Measurements from ENCODE around the gene DNAAF6. TPM values are rescaled to one million over a fixed set of nuclear protein-coding genes. Genes with fewer than 3 reads are reported as not detected.
"Not testable (repeated sequence)": the region's sequence is repeated elsewhere in the genome, so short reads cannot be mapped to it uniquely, and the experiment has no call there.

DNAAF6 gene
- total RNA-seq (ENCODE audit: unreplicated experiment) = 1.2 TPM
- long read RNA-seq = 0 reads

DNA sequence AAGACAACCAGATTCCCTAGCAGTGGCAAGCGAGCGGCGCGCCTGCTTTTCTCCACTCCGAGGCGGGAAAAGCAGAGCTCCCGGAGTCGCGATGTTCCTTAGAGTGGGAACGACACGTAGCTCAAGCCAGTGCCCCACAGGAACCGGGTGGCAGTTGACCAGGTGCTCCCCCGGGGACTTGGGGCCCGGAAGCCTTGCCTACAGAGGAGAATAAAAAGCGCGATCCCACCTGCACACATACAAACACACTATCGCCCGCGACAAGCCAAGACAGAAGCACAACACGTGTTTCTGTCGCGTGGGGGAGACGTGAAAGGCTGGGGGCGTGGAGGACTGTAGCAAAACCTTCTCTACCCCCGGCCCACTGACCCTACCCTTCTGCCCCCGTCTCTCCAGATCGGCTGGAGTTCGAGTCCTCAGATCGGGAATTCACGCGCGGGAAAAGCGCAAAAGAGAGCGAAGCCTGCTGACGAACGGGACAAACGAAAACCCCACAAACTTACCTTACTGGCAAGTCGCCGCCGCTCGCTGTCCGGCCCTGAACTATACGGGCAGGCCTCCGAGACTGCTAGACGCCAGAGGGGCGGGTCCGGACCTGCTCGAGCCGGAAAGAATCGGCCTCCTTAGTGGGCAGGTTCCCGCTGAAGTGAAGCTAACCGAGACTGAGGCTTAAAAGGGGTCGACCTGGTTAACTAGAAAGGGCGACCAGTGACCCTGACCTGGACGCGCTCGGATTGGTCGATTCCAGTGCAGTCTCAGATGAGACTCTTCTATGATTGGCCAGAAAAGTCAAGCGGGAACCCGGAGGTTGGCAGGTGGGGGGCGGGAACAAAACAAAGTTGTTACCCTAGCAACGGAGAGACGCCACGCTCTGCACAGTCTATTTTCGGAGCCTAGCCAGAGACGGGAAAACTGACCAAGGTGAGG lies at the start of gene DNAAF6, which contains the start of gene NUP62CL:
DNAAF6 (plus strand) TSS at position 842 of the 927 bp plus-strand sequence. CDS start 6,265 bp downstream, outside the sequence.
NUP62CL (minus strand) TSS at position 664 of the 927 bp plus-strand sequence. CDS start 31,287 bp downstream, outside the sequence.
- Mint-ChIP-seq H3K36me3 (ENCODE audit: low read depth, unreplicated experiment) (no peaks in the 10 kb centered on the region), H3K27me3 (ENCODE audit: unreplicated experiment) (no peaks in the 10 kb centered on the region), H3K4me3 (ENCODE audit: unreplicated experiment) (peak within 1 kb of the TSS; percentile 91), H3K4me1 (ENCODE audit: unreplicated experiment) (peaks cover 4% of the 10 kb centered on the region), H3K9me3 (ENCODE audit: unreplicated experiment) (no peaks in the 10 kb centered on the region), H3K27ac (ENCODE audit: unreplicated experiment) (peak within 1 kb of the TSS; percentile 77)
- TF ChIP-seq, protein P1, sequence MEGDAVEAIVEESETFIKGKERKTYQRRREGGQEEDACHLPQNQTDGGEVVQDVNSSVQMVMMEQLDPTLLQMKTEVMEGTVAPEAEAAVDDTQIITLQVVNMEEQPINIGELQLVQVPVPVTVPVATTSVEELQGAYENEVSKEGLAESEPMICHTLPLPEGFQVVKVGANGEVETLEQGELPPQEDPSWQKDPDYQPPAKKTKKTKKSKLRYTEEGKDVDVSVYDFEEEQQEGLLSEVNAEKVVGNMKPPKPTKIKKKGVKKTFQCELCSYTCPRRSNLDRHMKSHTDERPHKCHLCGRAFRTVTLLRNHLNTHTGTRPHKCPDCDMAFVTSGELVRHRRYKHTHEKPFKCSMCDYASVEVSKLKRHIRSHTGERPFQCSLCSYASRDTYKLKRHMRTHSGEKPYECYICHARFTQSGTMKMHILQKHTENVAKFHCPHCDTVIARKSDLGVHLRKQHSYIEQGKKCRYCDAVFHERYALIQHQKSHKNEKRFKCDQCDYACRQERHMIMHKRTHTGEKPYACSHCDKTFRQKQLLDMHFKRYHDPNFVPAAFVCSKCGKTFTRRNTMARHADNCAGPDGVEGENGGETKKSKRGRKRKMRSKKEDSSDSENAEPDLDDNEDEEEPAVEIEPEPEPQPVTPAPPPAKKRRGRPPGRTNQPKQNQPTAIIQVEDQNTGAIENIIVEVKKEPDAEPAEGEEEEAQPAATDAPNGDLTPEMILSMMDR (IDR thresholded peaks at IDR 0.05; ENCODE audit: unreplicated experiment) = no peak
- peak; percentile 69 for DNase-seq (ENCODE audit: low spot score)

DNA sequence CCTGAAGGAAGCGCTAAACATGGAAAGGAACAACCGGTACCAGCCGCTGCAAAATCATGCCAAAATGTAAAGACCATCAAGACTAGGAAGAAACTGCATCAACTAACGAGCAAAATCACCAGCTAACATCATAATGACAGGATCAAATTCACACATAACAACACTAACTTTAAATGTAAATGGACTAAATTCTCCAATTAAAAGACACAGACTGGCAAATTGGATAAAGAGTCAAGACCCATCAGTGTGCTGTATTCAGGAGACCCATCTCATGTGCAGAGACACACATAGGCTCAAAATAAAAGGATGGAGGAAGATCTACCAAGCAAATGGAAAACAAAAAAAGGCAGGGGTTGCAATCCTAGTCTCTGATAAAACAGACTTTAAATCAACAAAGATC lies 48.8 kb upstream of the DNAAF6 start:
- not testable (repeated sequence) for H3K9me3 Mint-ChIP-seq (ENCODE audit: unreplicated experiment); H3K27me3 Mint-ChIP-seq (ENCODE audit: unreplicated experiment); DNase-seq (ENCODE audit: low spot score); H3K4me3 Mint-ChIP-seq (ENCODE audit: unreplicated experiment); H3K27ac Mint-ChIP-seq (ENCODE audit: unreplicated experiment); H3K36me3 Mint-ChIP-seq (ENCODE audit: low read depth, unreplicated experiment); H3K4me1 Mint-ChIP-seq (ENCODE audit: unreplicated experiment)

DNA sequence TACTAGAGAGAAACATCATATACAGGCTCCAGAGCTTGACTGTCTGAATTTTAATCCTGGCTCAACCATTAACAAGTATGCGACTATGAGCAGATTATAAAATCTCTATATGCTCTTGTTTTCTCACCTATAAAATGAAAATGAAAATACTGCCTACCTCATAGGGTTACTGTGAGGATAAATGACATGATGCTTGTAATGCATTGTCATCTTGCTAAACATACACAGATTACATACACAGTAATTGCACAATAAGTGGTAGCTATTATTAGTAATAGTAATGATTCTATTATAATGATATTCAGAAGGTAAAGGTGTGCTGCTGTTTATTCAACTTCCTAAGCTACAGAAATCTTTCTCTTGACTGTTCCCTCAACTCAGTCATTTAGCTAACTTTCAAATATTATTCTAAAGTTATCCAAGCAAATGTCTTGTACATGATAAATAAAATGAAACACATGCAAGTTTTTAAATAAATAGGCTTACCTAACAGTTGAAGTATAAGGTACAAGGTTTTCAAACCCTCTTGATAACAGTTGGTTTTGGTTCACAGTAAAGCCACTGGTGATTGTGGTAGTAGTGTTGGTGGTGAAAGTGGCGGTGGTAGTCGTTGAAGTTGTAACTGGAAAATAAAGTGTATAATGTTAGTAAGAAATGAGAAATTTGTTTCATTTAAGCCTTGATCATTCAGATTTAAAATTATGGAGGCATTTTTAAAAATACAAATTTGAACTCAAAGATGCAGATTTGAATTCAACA lies 39.1 kb upstream of the DNAAF6 start:
- Mint-ChIP-seq H3K9me3 (ENCODE audit: unreplicated experiment) (no peaks in the 10 kb centered on the region), H3K4me3 (ENCODE audit: unreplicated experiment) (no peak overlapping the region), H3K36me3 (ENCODE audit: low read depth, unreplicated experiment) (no peaks in the 10 kb centered on the region), H3K27me3 (ENCODE audit: unreplicated experiment) (peaks cover 1% of the 10 kb centered on the region), H3K4me1 (ENCODE audit: unreplicated experiment) (no peaks in the 10 kb centered on the region), H3K27ac (ENCODE audit: unreplicated experiment) (no peak overlapping the region)
- TF ChIP-seq, protein P1 (IDR thresholded peaks at IDR 0.05; ENCODE audit: unreplicated experiment) = no peak
- no peak for DNase-seq (ENCODE audit: low spot score)

DNA sequence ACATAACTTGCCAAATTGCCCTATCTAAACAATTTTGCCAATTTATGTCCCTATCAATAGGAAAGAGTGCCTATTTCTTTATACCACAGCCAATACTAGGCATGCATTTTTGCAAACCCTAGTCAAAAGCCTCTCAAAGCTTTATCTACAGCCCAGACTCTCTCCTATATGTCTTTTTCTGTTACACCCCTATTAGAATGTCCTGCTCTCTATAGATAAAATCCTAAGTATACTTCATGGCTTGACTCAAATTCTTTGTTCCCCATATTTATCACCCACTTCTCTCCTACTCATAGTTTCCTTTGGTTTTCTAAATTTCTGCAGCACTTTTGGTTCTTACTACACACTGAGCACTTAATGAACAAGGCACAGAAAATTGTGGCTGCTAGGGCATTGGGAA lies 38.2 kb upstream of the DNAAF6 start:
- H3K4me3 Mint-ChIP-seq (ENCODE audit: unreplicated experiment) = no peak overlapping the region
- no peaks in the 10 kb centered on the region for H3K36me3 Mint-ChIP-seq (ENCODE audit: low read depth, unreplicated experiment)
- no peaks in the 10 kb centered on the region for H3K9me3 Mint-ChIP-seq (ENCODE audit: unreplicated experiment)
- H3K27me3 Mint-ChIP-seq (ENCODE audit: unreplicated experiment) = peaks cover 1% of the 10 kb centered on the region
- TF ChIP-seq, protein P1 (IDR thresholded peaks at IDR 0.05; ENCODE audit: unreplicated experiment) = no peak
- no peak overlapping the region for H3K27ac Mint-ChIP-seq (ENCODE audit: unreplicated experiment)
- H3K4me1 Mint-ChIP-seq (ENCODE audit: unreplicated experiment) = no peaks in the 10 kb centered on the region
- DNase-seq (ENCODE audit: low spot score) = no peak

DNA sequence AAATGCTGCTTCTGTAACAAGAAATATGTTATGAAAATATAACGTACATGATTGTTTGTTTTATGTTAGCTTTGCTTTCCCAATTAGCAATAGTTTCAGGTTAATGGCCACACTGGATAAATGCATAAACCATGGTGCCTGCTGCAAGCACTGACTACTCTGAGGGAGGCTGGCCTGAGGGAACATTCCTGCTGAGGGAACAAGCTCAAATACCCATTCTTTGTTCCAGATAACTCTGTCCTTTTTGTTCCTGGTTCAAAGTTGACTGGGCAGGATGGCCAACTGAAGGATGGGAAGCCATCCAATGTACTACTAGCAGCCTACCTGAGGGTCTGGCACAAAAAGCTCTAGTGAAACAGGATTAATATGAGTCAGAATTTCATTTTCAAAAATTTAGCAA lies 37.7 kb upstream of the DNAAF6 start:
- no peak overlapping the region for H3K4me3 Mint-ChIP-seq (ENCODE audit: unreplicated experiment)
- H3K27ac Mint-ChIP-seq (ENCODE audit: unreplicated experiment) = no peak overlapping the region
- no peaks in the 10 kb centered on the region for H3K36me3 Mint-ChIP-seq (ENCODE audit: low read depth, unreplicated experiment)
- TF ChIP-seq, protein P1 (IDR thresholded peaks at IDR 0.05; ENCODE audit: unreplicated experiment) = no peak
- no peak for DNase-seq (ENCODE audit: low spot score)
- H3K9me3 Mint-ChIP-seq (ENCODE audit: unreplicated experiment) = no peaks in the 10 kb centered on the region
- H3K4me1 Mint-ChIP-seq (ENCODE audit: unreplicated experiment) = no peaks in the 10 kb centered on the region
- peaks cover 1% of the 10 kb centered on the region for H3K27me3 Mint-ChIP-seq (ENCODE audit: unreplicated experiment)
